ENCODE data around the gene C1orf87.

DNA sequence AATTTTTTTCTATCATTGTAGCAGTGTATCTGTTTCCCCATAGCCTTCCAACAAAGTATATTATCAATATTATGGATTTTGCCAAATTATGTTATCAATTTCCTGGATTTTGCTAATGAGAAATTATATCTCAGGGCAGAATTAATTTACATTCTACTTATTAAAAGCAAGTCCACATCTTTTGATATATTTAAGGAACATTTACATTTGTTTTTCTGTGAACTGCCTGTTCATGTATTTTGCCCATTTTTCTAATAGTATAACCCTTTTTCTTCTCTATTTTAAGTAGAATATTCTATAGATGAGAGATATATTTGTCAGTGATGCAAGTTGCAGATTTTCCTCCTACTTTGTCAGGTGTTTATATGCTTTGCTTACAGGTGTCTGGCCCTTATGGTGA lies 24.4 kb downstream of the C1orf87 start:
- TF ChIP-seq POLR2A (IDR thresholded peaks at IDR 0.05) (no peak), EP300 (IDR thresholded peaks at IDR 0.05) (no peak)
- TF ChIP-seq, protein P1, sequence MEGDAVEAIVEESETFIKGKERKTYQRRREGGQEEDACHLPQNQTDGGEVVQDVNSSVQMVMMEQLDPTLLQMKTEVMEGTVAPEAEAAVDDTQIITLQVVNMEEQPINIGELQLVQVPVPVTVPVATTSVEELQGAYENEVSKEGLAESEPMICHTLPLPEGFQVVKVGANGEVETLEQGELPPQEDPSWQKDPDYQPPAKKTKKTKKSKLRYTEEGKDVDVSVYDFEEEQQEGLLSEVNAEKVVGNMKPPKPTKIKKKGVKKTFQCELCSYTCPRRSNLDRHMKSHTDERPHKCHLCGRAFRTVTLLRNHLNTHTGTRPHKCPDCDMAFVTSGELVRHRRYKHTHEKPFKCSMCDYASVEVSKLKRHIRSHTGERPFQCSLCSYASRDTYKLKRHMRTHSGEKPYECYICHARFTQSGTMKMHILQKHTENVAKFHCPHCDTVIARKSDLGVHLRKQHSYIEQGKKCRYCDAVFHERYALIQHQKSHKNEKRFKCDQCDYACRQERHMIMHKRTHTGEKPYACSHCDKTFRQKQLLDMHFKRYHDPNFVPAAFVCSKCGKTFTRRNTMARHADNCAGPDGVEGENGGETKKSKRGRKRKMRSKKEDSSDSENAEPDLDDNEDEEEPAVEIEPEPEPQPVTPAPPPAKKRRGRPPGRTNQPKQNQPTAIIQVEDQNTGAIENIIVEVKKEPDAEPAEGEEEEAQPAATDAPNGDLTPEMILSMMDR (IDR thresholded peaks at IDR 0.05): no peak

Measured in tibial nerve (tissue), 4 donors.